ENCODE measurements around the gene MIP.

MIP gene

GRCh38 chr12:56487448-56488040, 33.1 kb upstream of the MIP start:
- FAIRE-seq = no peak
- no peak for TF ChIP-seq CTCF (IDR thresholded peaks at IDR 0.05; ENCODE audit: insufficient read depth, missing control alignments)
- DNase-seq (ENCODE audit: insufficient read length, low spot score) = no peak

- FAIRE-seq (no peak), DNase-seq (ENCODE audit: insufficient read length, low spot score) (no peak)
- TF ChIP-seq CTCF (IDR thresholded peaks at IDR 0.05; ENCODE audit: insufficient read depth, missing control alignments) = no peak
Observed at GRCh38 chr12:56486694-56487093, 32.2 kb upstream of the MIP start.

- DNase-seq (ENCODE audit: insufficient read length, low spot score) (no peak), FAIRE-seq (no peak)
- no peak for TF ChIP-seq CTCF (IDR thresholded peaks at IDR 0.05; ENCODE audit: insufficient read depth, missing control alignments)
Observed at GRCh38 chr12:56484566-56484965, 30.1 kb upstream of the MIP start.

- no peak for DNase-seq (ENCODE audit: insufficient read length, low spot score)
- TF ChIP-seq CTCF (IDR thresholded peaks at IDR 0.05; ENCODE audit: insufficient read depth, missing control alignments) = no peak
- no peak for FAIRE-seq
Observed at GRCh38 chr12:56479625-56480024, 25.2 kb upstream of the MIP start.

GRCh38 chr12:56477521-56478225, 23.2 kb upstream of the MIP start:
- DNase-seq (ENCODE audit: insufficient read length, low spot score) = no peak
- no peak for TF ChIP-seq CTCF (IDR thresholded peaks at IDR 0.05; ENCODE audit: insufficient read depth, missing control alignments)
- FAIRE-seq = no peak

- TF ChIP-seq CTCF (IDR thresholded peaks at IDR 0.05; ENCODE audit: insufficient read depth, missing control alignments) = no peak
- DNase-seq (ENCODE audit: insufficient read length, low spot score) = no peak
- no peak for FAIRE-seq
Observed at GRCh38 chr12:56476972-56477432, 22.5 kb upstream of the MIP start.

GRCh38 chr12:56476143-56476542, 21.7 kb upstream of the MIP start:
- FAIRE-seq (no peak), DNase-seq (ENCODE audit: insufficient read length, low spot score) (no peak)
- TF ChIP-seq CTCF (IDR thresholded peaks at IDR 0.05; ENCODE audit: insufficient read depth, missing control alignments) = no peak
